ENCODE results near the gene PAMR1.

PAMR1 gene

GRCh38 chr11:35507688-35508087, 17.7 kb downstream of the PAMR1 start:
- H3K27me3 ChIP-seq (replicated peaks; ENCODE audit: control insufficient read depth, insufficient read depth, low read length, poor library complexity, severe bottlenecking) = peaks cover 5% of the 10 kb centered on the region
- H3K36me3 ChIP-seq (ENCODE audit: control insufficient read depth, insufficient read depth, low read length) = no peaks in the 10 kb centered on the region
- H3K9me3 ChIP-seq (ENCODE audit: control insufficient read depth, low read length) = no peaks in the 10 kb centered on the region
- H3K4me3 ChIP-seq (ENCODE audit: insufficient read depth, low read depth, low read length, poor library complexity, severe bottlenecking) = no peak overlapping the region
- H3K4me1 ChIP-seq (ENCODE audit: control insufficient read depth, insufficient read depth, low read length, poor library complexity, severe bottlenecking) = no peaks in the 10 kb centered on the region
- no peak overlapping the region for H3K27ac ChIP-seq (ENCODE audit: insufficient read depth, low read length, poor library complexity, severe bottlenecking)
- DNase-seq = no peak

- H3K4me1 ChIP-seq (ENCODE audit: control insufficient read depth, insufficient read depth, low read length, poor library complexity, severe bottlenecking) = no peaks in the 10 kb centered on the region
- no peak overlapping the region for H3K27ac ChIP-seq (ENCODE audit: insufficient read depth, low read length, poor library complexity, severe bottlenecking)
- no peaks in the 10 kb centered on the region for H3K9me3 ChIP-seq (ENCODE audit: control insufficient read depth, low read length)
- no peaks in the 10 kb centered on the region for H3K27me3 ChIP-seq (replicated peaks; ENCODE audit: control insufficient read depth, insufficient read depth, low read length, poor library complexity, severe bottlenecking)
- no peak for DNase-seq
- no peak overlapping the region for H3K4me3 ChIP-seq (ENCODE audit: insufficient read depth, low read depth, low read length, poor library complexity, severe bottlenecking)
- no peaks in the 10 kb centered on the region for H3K36me3 ChIP-seq (ENCODE audit: control insufficient read depth, insufficient read depth, low read length)
These were observed 23.6 kb downstream of the PAMR1 start for GRCh38 chr11:35501776-35502175.

DNA sequence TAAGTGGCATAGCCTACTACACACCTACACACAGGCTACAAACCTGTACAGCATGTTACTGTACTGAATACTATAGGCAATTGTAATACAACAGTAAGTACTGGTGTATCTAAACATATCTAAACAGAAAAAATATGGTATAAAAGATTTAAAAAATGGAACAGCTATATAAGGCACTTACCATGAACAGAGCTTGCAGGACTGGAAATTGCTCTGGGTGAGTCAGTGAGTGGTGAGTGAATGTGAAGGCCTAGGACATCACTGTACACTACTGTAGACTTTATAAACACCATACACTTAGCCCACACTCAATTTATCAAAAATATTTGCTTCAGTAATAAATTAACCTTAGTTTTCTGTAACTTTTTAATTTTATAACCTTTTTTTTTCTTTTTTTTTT, 24.7 kb downstream of the PAMR1 start:
- DNase-seq = no peak
- Histone ChIP-seq H3K27ac (ENCODE audit: insufficient read depth, low read length, poor library complexity, severe bottlenecking) (no peak overlapping the region), H3K36me3 (ENCODE audit: control insufficient read depth, insufficient read depth, low read length) (no peaks in the 10 kb centered on the region), H3K27me3 (replicated peaks; ENCODE audit: control insufficient read depth, insufficient read depth, low read length, poor library complexity, severe bottlenecking) (no peaks in the 10 kb centered on the region), H3K9me3 (ENCODE audit: control insufficient read depth, low read length) (no peaks in the 10 kb centered on the region), H3K4me1 (ENCODE audit: control insufficient read depth, insufficient read depth, low read length, poor library complexity, severe bottlenecking) (no peaks in the 10 kb centered on the region), H3K4me3 (ENCODE audit: insufficient read depth, low read depth, low read length, poor library complexity, severe bottlenecking) (no peak overlapping the region)

DNA sequence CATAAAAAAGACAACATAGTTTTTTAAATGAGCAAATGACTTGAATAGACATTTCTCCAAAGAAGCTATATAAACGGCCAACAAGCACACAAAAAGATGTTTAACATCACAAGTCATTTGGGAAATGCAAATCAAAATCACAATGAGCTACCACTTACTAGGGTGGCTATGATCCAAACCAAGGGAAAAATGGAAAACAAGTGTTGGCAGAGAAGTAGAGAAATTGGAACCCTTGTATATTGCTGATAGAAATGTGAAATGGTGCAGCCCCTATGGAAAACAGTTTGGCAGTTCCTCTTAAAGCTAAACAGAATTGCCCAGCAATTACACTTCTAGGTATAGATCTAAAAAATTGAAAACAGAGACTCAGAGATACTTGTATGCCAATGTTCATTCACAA, 29.0 kb downstream of the PAMR1 start:
- Histone ChIP-seq H3K9me3 (ENCODE audit: control insufficient read depth, low read length) (no peaks in the 10 kb centered on the region), H3K36me3 (ENCODE audit: control insufficient read depth, insufficient read depth, low read length) (no peaks in the 10 kb centered on the region), H3K4me1 (ENCODE audit: control insufficient read depth, insufficient read depth, low read length, poor library complexity, severe bottlenecking) (no peaks in the 10 kb centered on the region), H3K27me3 (replicated peaks; ENCODE audit: control insufficient read depth, insufficient read depth, low read length, poor library complexity, severe bottlenecking) (no peaks in the 10 kb centered on the region), H3K4me3 (ENCODE audit: insufficient read depth, low read depth, low read length, poor library complexity, severe bottlenecking) (no peak overlapping the region), H3K27ac (ENCODE audit: insufficient read depth, low read length, poor library complexity, severe bottlenecking) (no peak overlapping the region)
- DNase-seq = no peak

- no peak for DNase-seq
These were observed 30.4 kb downstream of the PAMR1 start for GRCh38 chr11:35494957-35495490.

GRCh38 chr11:35491231-35491871, 34.1 kb downstream of the PAMR1 start:
- H3K27ac ChIP-seq (ENCODE audit: insufficient read depth, low read length, poor library complexity, severe bottlenecking) = no peak overlapping the region
- H3K4me1 ChIP-seq (ENCODE audit: control insufficient read depth, insufficient read depth, low read length, poor library complexity, severe bottlenecking) = no peaks in the 10 kb centered on the region
- no peaks in the 10 kb centered on the region for H3K27me3 ChIP-seq (replicated peaks; ENCODE audit: control insufficient read depth, insufficient read depth, low read length, poor library complexity, severe bottlenecking)
- DNase-seq = no peak
- no peaks in the 10 kb centered on the region for H3K36me3 ChIP-seq (ENCODE audit: control insufficient read depth, insufficient read depth, low read length)
- H3K9me3 ChIP-seq (ENCODE audit: control insufficient read depth, low read length) = no peaks in the 10 kb centered on the region
- no peak overlapping the region for H3K4me3 ChIP-seq (ENCODE audit: insufficient read depth, low read depth, low read length, poor library complexity, severe bottlenecking)

More at GRCh38 chr11:35494957-35495490, 30.4 kb downstream of the PAMR1 start:
- H3K36me3 ChIP-seq (ENCODE audit: control insufficient read depth, insufficient read depth, low read length) = no peaks in the 10 kb centered on the region
- no peaks in the 10 kb centered on the region for H3K27me3 ChIP-seq (replicated peaks; ENCODE audit: control insufficient read depth, insufficient read depth, low read length, poor library complexity, severe bottlenecking)
- no peak overlapping the region for H3K27ac ChIP-seq (ENCODE audit: insufficient read depth, low read length, poor library complexity, severe bottlenecking)
- no peaks in the 10 kb centered on the region for H3K9me3 ChIP-seq (ENCODE audit: control insufficient read depth, low read length)
- no peak overlapping the region for H3K4me3 ChIP-seq (ENCODE audit: insufficient read depth, low read depth, low read length, poor library complexity, severe bottlenecking)
- no peaks in the 10 kb centered on the region for H3K4me1 ChIP-seq (ENCODE audit: control insufficient read depth, insufficient read depth, low read length, poor library complexity, severe bottlenecking)

DNA sequence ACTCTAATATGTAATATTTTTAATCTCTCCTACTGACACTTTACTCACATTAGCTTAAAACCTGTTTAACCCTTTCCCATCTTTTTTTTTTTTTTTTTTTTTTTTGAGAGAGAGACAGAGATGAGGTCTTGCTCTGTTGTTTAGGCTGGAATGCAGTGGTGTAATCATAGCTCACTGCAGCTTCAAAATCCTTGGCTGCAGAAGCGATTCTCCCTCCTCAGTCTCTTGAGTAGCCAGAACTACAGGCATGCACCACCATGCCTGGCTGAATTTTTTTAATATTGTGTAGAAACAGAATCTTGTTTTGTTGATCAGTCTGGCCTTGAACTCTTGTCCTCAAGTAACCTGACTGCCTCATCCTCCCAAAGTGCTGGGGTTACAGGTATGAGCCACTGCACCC, 37.3 kb downstream of the PAMR1 start:
- Histone ChIP-seq H3K27me3 (replicated peaks; ENCODE audit: control insufficient read depth, insufficient read depth, low read length, poor library complexity, severe bottlenecking) (no peaks in the 10 kb centered on the region), H3K36me3 (ENCODE audit: control insufficient read depth, insufficient read depth, low read length) (no peaks in the 10 kb centered on the region), H3K9me3 (ENCODE audit: control insufficient read depth, low read length) (no peaks in the 10 kb centered on the region), H3K4me3 (ENCODE audit: insufficient read depth, low read depth, low read length, poor library complexity, severe bottlenecking) (no peak overlapping the region), H3K4me1 (ENCODE audit: control insufficient read depth, insufficient read depth, low read length, poor library complexity, severe bottlenecking) (no peaks in the 10 kb centered on the region), H3K27ac (ENCODE audit: insufficient read depth, low read length, poor library complexity, severe bottlenecking) (no peak overlapping the region)
- no peak for DNase-seq

- DNase-seq = no peak
- Histone ChIP-seq H3K36me3 (ENCODE audit: control insufficient read depth, insufficient read depth, low read length) (no peaks in the 10 kb centered on the region), H3K4me3 (ENCODE audit: insufficient read depth, low read depth, low read length, poor library complexity, severe bottlenecking) (no peak overlapping the region), H3K27me3 (replicated peaks; ENCODE audit: control insufficient read depth, insufficient read depth, low read length, poor library complexity, severe bottlenecking) (no peaks in the 10 kb centered on the region), H3K27ac (ENCODE audit: insufficient read depth, low read length, poor library complexity, severe bottlenecking) (no peak overlapping the region), H3K4me1 (ENCODE audit: control insufficient read depth, insufficient read depth, low read length, poor library complexity, severe bottlenecking) (no peaks in the 10 kb centered on the region), H3K9me3 (ENCODE audit: control insufficient read depth, low read length) (no peaks in the 10 kb centered on the region)
These were observed 37.8 kb downstream of the PAMR1 start for GRCh38 chr11:35487532-35488078.

- Histone ChIP-seq H3K4me3 (ENCODE audit: insufficient read depth, low read depth, low read length, poor library complexity, severe bottlenecking) (no peak overlapping the region), H3K9me3 (ENCODE audit: control insufficient read depth, low read length) (no peaks in the 10 kb centered on the region), H3K27me3 (replicated peaks; ENCODE audit: control insufficient read depth, insufficient read depth, low read length, poor library complexity, severe bottlenecking) (no peaks in the 10 kb centered on the region), H3K4me1 (ENCODE audit: control insufficient read depth, insufficient read depth, low read length, poor library complexity, severe bottlenecking) (no peaks in the 10 kb centered on the region), H3K36me3 (ENCODE audit: control insufficient read depth, insufficient read depth, low read length) (no peaks in the 10 kb centered on the region), H3K27ac (ENCODE audit: insufficient read depth, low read length, poor library complexity, severe bottlenecking) (no peak overlapping the region)
- DNase-seq = no peak
These were observed 38.5 kb downstream of the PAMR1 start for GRCh38 chr11:35486934-35487333.

DNA sequence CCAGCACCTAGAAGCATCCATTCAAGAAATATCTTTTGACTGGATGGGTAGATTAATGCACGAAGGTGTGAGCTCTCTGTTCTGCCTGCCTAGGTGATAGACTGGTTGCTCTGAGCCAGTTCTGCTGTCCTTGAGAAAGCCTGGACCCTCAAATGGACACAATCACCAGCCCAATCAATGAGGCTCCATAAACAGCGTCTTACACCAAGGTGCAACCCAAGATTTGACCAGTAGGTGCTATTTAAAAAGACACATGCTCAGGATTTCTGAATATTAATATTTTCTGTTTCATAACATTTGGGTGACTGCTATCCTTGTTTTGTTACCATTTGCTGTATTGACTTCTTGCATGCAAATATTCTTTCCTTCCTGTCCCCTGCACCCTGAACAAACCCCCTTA, 39.0 kb downstream of the PAMR1 start:
- Histone ChIP-seq H3K27me3 (replicated peaks; ENCODE audit: control insufficient read depth, insufficient read depth, low read length, poor library complexity, severe bottlenecking) (no peaks in the 10 kb centered on the region), H3K4me3 (ENCODE audit: insufficient read depth, low read depth, low read length, poor library complexity, severe bottlenecking) (no peak overlapping the region), H3K36me3 (ENCODE audit: control insufficient read depth, insufficient read depth, low read length) (no peaks in the 10 kb centered on the region), H3K9me3 (ENCODE audit: control insufficient read depth, low read length) (no peaks in the 10 kb centered on the region), H3K4me1 (ENCODE audit: control insufficient read depth, insufficient read depth, low read length, poor library complexity, severe bottlenecking) (no peaks in the 10 kb centered on the region), H3K27ac (ENCODE audit: insufficient read depth, low read length, poor library complexity, severe bottlenecking) (no peak overlapping the region)
- DNase-seq = no peak
